HG03025 (cell line): ENCODE data around the gene IGFLR1.
"Not testable (repeated sequence)": the region's sequence is repeated elsewhere in the genome, so short reads cannot be mapped to it uniquely, and the experiment has no call there.

Source experiments
- ATAC-seq: cut with Tn5 transposase; IDR thresholded peaks from one replicate; pipeline ENCODE4 v1.9.1; 2021; ENCODE audit warnings: mild to moderate bottlenecking, moderate library complexity; ENCODE audit not compliant: unreplicated experiment, low FRiP score

Gene IGFLR1

DNA sequence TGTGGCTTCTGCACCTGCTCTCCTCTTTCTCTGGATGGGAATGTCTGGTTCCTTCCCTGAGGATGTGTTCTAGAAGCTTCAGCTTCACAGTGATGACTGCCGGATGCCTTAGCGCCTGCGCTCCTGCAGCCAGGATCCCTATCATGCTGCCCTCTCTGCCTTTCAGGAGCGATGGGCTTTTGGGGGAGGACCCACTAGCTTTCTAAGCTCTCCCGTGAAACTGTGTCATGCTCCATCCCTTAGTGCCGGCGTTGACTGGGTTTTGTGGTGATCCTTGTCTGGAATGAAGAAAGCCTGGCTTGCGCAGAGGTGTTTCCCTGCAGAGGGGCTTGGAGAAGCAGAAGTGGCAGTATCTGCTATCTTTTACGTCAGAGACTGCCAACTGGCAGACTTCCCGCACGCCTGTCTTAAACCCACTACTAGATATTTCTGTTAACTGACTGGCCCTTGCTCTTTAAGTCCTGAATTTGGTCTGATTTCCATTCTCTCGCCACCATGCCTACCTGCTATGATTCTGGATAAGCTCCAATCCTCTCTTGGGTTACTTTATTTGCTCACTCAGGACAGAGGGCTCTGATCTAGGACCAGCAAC is 28.3 kb downstream of the IGFLR1 start:
- ATAC-seq = no peak

- no peak for ATAC-seq
Measured at GRCh38 chr19:35713506-35713850, 28.8 kb downstream of the IGFLR1 start.

GRCh38 chr19:35712567-35713505 is 29.4 kb downstream of the IGFLR1 start:
- no peak for ATAC-seq

GRCh38 chr19:35710784-35711723 is 31.2 kb downstream of the IGFLR1 start:
- ATAC-seq = no peak

DNA sequence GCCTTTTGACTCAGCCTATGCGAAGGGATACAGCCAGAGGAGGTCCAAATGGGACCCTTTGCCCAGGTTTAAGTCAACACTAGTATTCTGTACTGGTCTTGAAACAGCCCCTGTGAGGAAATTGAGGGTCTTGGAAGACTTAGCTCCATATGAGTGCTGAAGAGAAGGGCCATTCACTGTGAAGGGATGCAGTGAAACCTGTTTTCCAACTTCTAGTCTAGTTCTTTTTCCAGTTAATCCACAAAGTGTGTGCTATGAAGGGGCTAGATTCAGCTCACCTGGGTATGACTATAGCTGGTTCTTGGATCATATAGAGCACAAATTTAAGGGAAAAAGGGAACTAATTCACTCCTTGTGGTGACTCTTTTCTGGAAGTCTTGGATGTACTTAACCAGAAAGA is 33.9 kb downstream of the IGFLR1 start:
- ATAC-seq = no peak

GRCh38 chr19:35704218-35704617 is 38.0 kb downstream of the IGFLR1 start, which contains the start of gene ZBTB32:
TSS of gene ZBTB32 (plus strand) at chr19:35704558. CDS start at chr19:35714627, 10,069 bp downstream.
- ATAC-seq = no peak

DNA sequence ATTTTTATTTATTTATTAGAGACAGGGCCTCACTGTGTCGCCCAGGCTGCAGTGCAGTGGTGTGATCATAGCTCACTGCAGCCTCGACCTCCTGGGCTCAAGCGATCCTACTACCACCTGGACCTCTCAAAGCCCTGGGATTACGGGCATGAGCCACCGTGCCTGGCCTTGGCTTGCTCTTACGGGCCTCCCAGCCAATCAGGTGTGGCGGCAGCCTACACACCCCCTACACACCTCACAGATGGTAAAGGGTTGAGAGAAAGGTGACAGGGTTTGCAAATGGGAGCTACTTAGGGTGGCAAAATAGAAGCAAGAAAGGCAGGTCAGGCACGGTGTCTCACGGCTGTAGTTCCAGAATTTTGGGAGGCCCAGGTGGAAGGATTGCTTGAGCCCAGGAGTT is 38.9 kb downstream of the IGFLR1 start:
- no peak for ATAC-seq

- peak; percentile 89 for ATAC-seq
Measured at GRCh38 chr19:35702223-35703012, 39.8 kb downstream of the IGFLR1 start.

DNA sequence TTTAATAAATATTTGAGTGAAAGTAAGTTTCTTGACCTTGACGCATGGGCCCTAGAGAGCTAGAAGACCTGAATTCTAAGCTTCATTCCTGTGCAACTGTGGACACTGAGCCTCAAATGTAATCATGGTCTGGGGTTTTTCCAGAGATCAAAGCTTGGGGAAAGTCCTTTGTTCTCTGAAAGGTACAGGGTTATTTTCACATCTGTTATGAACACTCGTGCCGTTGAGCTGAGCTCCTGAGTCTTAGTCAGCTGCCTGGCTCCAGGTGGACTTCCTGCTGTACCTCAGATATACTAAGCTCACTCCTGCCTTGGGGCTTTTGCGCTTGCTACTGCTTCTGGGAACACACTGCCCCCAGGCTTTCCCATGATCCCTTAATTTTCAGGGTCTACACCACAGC is 45.4 kb downstream of the IGFLR1 start:
- ATAC-seq = no peak

- no peak for ATAC-seq
Measured at GRCh38 chr19:35695895-35696422, 46.3 kb downstream of the IGFLR1 start.

- ATAC-seq = no peak
Measured at GRCh38 chr19:35693835-35694599, 48.2 kb downstream of the IGFLR1 start.

DNA sequence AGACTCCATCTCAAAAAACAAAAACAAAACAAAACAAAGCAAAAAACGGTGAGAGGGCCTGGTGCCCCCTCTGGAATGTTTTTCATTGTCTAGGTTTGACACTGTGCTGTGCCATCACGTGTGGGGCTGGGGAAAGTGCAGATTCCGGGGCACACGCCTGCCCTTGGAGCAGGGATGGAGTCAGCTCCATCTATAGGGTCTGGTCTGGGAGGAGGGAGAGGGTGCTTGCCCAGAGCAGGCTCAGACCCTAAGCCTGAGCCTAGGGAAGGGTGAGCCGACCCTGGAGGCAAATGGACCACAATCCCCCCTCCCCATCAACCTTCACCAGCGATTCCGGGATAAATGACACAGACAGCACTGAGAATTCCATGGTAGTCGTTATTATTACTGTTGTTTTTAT is 48.8 kb downstream of the IGFLR1 start:
- ATAC-seq = no peak

GRCh38 chr19:35692010-35692409 is 50.2 kb downstream of the IGFLR1 start:
- no peak for ATAC-seq

- not testable (repeated sequence) for ATAC-seq
Measured at GRCh38 chr19:35691106-35691505, 51.1 kb downstream of the IGFLR1 start.

DNA sequence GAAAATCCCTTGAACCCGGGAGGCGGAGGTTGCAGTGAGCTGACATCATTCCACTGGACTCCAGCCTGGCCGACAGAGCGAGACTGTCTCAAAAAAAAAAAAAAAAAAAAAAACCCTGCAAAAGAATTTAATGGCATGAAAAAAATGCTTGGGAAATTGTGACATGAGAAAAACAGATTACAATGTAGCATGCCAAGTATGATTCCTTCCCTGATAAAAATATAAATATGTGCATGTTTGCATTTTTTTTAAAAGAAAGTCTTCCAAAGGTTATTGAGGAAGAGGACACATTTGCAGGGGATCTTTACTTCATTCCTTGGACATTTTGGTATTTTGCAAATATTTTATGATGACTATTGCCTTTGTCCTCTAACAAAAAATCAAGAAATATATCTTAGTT is 52.4 kb downstream of the IGFLR1 start:
- ATAC-seq = no peak
